SK-N-SH (cell line): Measurements from ENCODE around the gene KLHL24.
"Not testable (repeated sequence)": the region's sequence is repeated elsewhere in the genome, so short reads cannot be mapped to it uniquely, and the experiment has no call there.

Experiments used
- CTCF ChIP-seq: fragments of 200-600 bp; sonication (generic); IDR thresholded peaks from 2 replicates; pipeline ENCODE4 v1.6.1; 2017; ENCODE audit warnings: antibody characterized with exemption, mild to moderate bottlenecking, moderate library complexity
- USF2 ChIP-seq: fragments of 150-350 bp; IDR thresholded peaks from 2 replicates; pipeline ENCODE4 v1.6.1; 2017; ENCODE audit warnings: antibody characterized with exemption, low read length, low read depth, borderline replicate concordance

GRCh38 chr3:183640635-183641034, 5.2 kb downstream of the KLHL24 start:
- not testable (repeated sequence) for TF ChIP-seq USF2, CTCF
